Measurements from ENCODE around the gene CNTFR.
"Not testable (repeated sequence)": the region's sequence is repeated elsewhere in the genome, so short reads cannot be mapped to it uniquely, and the experiment has no call there.

CNTFR gene

GRCh38 chr9:34547960-34548611 lies 41.4 kb downstream of the CNTFR start:
- H3K4me1 Mint-ChIP-seq: no peaks in the 10 kb centered on the region
- DNase-seq: peak; percentile 23 to 27
- H3K27ac Mint-ChIP-seq: no peak overlapping the region
- ATAC-seq: peak; percentile 49
- H3K9me3 Mint-ChIP-seq: no peaks in the 10 kb centered on the region
- no peak overlapping the region for H3K4me3 Mint-ChIP-seq
- peaks cover 36% of the 10 kb centered on the region for H3K27me3 Mint-ChIP-seq

GRCh38 chr9:34546834-34547827 lies 42.4 kb downstream of the CNTFR start:
- peak; percentile 59 for DNase-seq
- ATAC-seq: peak; percentile 68
- Mint-ChIP-seq H3K27ac (peak overlapping the region in 1 of 2 donors; percentile 56), H3K27me3 (peaks cover 36% of the 10 kb centered on the region), H3K4me3 (no peak overlapping the region), H3K4me1 (no peaks in the 10 kb centered on the region), H3K9me3 (no peaks in the 10 kb centered on the region)

- Mint-ChIP-seq H3K4me1 (no peaks in the 10 kb centered on the region), H3K9me3 (no peaks in the 10 kb centered on the region), H3K27me3 (peaks cover 36% of the 10 kb centered on the region), H3K4me3 (no peak overlapping the region), H3K27ac (no peak overlapping the region)
- ATAC-seq: no peak
- no peak for DNase-seq
These were observed 43.3 kb downstream of the CNTFR start for GRCh38 chr9:34546102-34546833.

GRCh38 chr9:34545497-34545896 lies 44.0 kb downstream of the CNTFR start:
- no peak for DNase-seq
- H3K4me3 Mint-ChIP-seq: no peak overlapping the region
- H3K9me3 Mint-ChIP-seq: no peaks in the 10 kb centered on the region
- no peaks in the 10 kb centered on the region for H3K4me1 Mint-ChIP-seq
- no peak overlapping the region for H3K27ac Mint-ChIP-seq
- no peak for ATAC-seq
- H3K27me3 Mint-ChIP-seq: peaks cover 36% of the 10 kb centered on the region

DNA sequence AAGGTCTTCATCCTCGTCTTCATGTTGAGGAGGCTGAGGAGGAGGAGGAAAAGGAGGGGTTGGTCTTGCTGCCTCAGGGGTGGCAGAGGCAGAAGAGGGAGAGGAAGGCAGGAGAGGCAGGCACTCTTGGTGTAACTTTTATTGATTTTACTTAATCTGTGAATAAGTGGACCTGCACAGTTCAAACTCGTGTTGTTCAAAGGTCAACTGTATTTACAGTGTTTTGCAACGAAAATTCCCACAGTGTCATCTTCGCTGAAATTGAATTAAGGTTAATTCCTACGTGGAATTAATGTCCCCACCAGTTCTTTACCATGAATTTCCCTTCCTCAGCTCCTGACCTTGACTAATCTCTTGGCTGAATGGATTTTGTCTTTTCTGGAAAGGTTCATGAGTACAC lies 45.5 kb downstream of the CNTFR start:
- ATAC-seq (no peak), DNase-seq (no peak)
- H3K9me3 Mint-ChIP-seq: no peaks in the 10 kb centered on the region
- H3K4me1 Mint-ChIP-seq: no peaks in the 10 kb centered on the region
- peaks cover 36% of the 10 kb centered on the region for H3K27me3 Mint-ChIP-seq
- H3K4me3 Mint-ChIP-seq: no peak overlapping the region
- no peak overlapping the region for H3K27ac Mint-ChIP-seq

GRCh38 chr9:34541540-34541939 lies 48.0 kb downstream of the CNTFR start:
- no peak overlapping the region for H3K27ac Mint-ChIP-seq
- H3K9me3 Mint-ChIP-seq: no peaks in the 10 kb centered on the region
- no peak for DNase-seq
- no peak for ATAC-seq
- H3K4me3 Mint-ChIP-seq: no peak overlapping the region
- no peaks in the 10 kb centered on the region for H3K4me1 Mint-ChIP-seq
- H3K27me3 Mint-ChIP-seq: peaks cover 24% of the 10 kb centered on the region

DNA sequence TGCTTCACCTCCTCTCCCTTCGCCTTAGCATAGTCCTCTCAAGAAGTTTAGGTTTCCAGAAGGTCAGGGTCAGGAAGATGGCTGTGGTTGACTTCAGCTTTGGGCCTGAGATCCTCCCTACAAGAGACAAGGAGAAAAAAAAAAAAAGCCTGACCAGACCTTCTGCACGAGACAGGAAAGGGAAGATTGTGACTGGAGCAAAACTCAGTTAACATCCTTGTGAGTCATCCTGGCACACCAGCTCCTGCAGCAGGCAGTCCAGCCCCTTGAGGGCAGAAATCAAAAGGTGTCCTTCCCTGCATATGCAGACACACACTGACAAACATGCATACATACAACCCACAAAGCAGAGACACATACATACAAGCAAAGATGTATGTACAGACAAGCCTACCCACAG lies 48.7 kb downstream of the CNTFR start:
- DNase-seq (no peak), ATAC-seq (no peak)
- H3K27ac Mint-ChIP-seq: no peak overlapping the region
- no peak overlapping the region for H3K4me3 Mint-ChIP-seq
- peaks cover 26% of the 10 kb centered on the region for H3K27me3 Mint-ChIP-seq
- H3K9me3 Mint-ChIP-seq: no peaks in the 10 kb centered on the region
- no peaks in the 10 kb centered on the region for H3K4me1 Mint-ChIP-seq

DNA sequence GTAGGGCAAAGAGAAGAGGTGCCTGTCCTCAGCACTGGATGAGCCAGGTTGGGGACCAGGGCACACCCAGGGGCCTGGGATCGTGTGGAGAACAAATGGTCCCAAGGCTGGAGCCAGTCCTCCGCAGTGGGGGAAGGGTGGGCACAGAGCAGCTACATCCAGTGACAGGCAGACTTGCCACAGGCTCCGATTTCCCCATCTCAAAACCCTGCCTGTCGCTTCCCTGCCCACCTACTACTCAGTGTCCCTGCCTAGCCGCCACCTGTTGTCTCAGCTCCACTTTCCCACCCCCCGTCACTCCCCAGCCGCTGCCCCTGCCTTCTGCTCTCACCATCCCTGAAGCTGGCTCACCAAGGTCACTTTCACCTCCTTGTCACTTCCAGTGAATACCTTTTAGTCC lies 52.8 kb downstream of the CNTFR start:
- DNase-seq: peak in 1 of 2 donors; percentile 1
- H3K4me1 Mint-ChIP-seq: no peaks in the 10 kb centered on the region
- H3K9me3 Mint-ChIP-seq: no peaks in the 10 kb centered on the region
- ATAC-seq: no peak
- H3K27me3 Mint-ChIP-seq: peaks cover 12% of the 10 kb centered on the region
- no peak overlapping the region for H3K4me3 Mint-ChIP-seq
- H3K27ac Mint-ChIP-seq: peak overlapping the region in 1 of 2 donors; percentile 3

- peak in 1 of 2 donors; percentile 1 for DNase-seq
- H3K9me3 Mint-ChIP-seq, H3K4me1 Mint-ChIP-seq, H3K27ac Mint-ChIP-seq, H3K4me3 Mint-ChIP-seq, ATAC-seq: not testable (repeated sequence)
- peaks cover 33% of the 10 kb centered on the region for H3K27me3 Mint-ChIP-seq
These were observed 57.5 kb downstream of the CNTFR start for GRCh38 chr9:34532041-34532440.

DNA sequence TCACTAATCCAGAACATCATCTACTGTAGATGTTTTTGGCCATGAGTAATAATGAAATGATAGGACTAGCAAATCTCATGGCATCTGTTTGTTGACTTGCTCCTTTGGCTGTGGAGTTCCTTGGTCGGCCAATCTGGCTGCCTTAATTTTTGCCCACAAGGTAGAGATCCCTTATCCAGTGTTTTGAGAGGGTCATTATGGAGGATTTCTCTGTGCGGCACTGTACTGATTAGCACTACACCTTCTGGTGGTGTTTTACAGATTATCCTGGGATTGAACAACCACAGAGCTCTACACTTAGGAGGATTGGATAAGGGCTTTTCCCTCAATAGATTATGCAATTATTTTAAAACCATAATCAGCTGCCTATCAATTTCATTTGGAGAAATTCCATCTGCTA lies 63.5 kb downstream of the CNTFR start:
- Mint-ChIP-seq H3K4me3 (no peak overlapping the region), H3K9me3 (no peaks in the 10 kb centered on the region), H3K4me1 (peaks cover 24% of the 10 kb centered on the region), H3K27ac (no peak overlapping the region), H3K27me3 (peaks cover 57% of the 10 kb centered on the region)
- no peak for DNase-seq
- no peak for ATAC-seq

DNA sequence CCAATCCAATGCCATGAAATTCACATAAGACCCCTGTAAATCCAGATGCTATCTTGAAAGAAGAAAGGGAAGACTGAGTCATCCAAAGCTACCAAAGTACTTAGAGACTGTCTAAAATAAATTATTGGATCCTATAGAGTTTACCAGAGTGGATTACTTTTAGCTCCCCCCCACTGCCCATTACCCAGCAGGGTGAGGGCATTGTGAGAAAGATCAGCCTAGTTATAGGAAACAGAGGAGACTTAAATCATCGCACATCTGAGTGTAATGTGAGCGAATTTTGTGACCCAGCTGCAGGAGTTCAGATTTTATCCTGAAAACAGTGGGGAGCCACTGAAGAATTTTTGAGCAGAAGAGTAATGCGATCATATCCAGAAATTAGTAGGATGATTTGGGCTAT lies 65.2 kb downstream of the CNTFR start:
- Mint-ChIP-seq H3K9me3 (no peaks in the 10 kb centered on the region), H3K4me1 (peaks cover 24% of the 10 kb centered on the region), H3K27ac (no peak overlapping the region), H3K27me3 (peaks cover 45% of the 10 kb centered on the region), H3K4me3 (no peak overlapping the region)
- DNase-seq (no peak), ATAC-seq (no peak)

- H3K27me3 Mint-ChIP-seq: peaks cover 40% of the 10 kb centered on the region
- H3K9me3 Mint-ChIP-seq: no peaks in the 10 kb centered on the region
- peak within 1 kb of the TSS; percentile 61 to 64 for H3K4me3 Mint-ChIP-seq
- DNase-seq: peak; percentile 92 to 95
- peak within 1 kb of the TSS in 1 of 2 donors; percentile 0 for H3K27ac Mint-ChIP-seq
- H3K4me1 Mint-ChIP-seq: peaks cover 24% of the 10 kb centered on the region
- ATAC-seq: peak; percentile 95
These were observed 66.3 kb downstream of the CNTFR start, which contains the start of gene ENHO for GRCh38 chr9:34522971-34523797. Gene ENHO, minus strand, starts transcription at chr9:34522990. Its CDS starts 1,295 bp downstream, at chr9:34521695.

- ATAC-seq (no peak), DNase-seq (no peak)
- Mint-ChIP-seq H3K9me3 (no peaks in the 10 kb centered on the region), H3K27ac (peak overlapping the region in 1 of 2 donors; percentile 0), H3K4me1 (peaks cover 24% of the 10 kb centered on the region), H3K4me3 (peak overlapping the region; percentile 58 to 64), H3K27me3 (peaks cover 40% of the 10 kb centered on the region)
These were observed 67.2 kb downstream of the CNTFR start for GRCh38 chr9:34522091-34522887.

- DNase-seq: no peak
- Mint-ChIP-seq H3K4me3 (no peak overlapping the region), H3K9me3 (no peaks in the 10 kb centered on the region), H3K27ac (no peak overlapping the region), H3K27me3 (peaks cover 40% of the 10 kb centered on the region), H3K4me1 (peaks cover 24% of the 10 kb centered on the region)
- ATAC-seq: no peak
These were observed 68.0 kb downstream of the CNTFR start for GRCh38 chr9:34521406-34522045.
